ENCODE data around the gene NUAK2. TPM values are rescaled to one million over a fixed set of nuclear protein-coding genes. Genes with fewer than 3 reads are reported as not detected.

NUAK2 gene
- total RNA-seq, 1 donor from 2014 or later = 0.74 TPM

DNA sequence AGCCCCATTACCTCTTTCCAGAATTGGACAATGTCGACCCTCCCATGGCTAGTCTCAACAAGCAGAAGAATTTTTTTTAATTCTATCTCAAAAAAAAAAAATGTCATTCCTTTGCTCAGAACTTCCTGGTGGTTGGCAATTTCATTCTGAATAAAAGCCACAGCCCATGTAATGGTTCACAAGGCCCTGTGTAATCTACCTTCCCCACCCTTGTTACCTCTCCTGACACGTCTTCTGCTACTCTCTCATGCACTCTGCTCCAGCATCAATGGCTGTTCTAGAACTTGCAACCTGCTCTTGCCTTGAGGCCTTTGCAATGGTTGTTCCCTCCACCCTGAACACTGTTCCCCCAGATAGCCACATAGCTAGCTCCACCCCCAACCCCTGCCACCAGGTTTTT is 25.4 kb downstream of the NUAK2 start:
- H3K4me3 ChIP-seq = no peak overlapping the region
- DNase-seq = no peak
- H3K9me3 ChIP-seq (replicated peaks) = no peaks in the 10 kb centered on the region
- H3K36me3 ChIP-seq = no peaks in the 10 kb centered on the region
- TF ChIP-seq, protein P1, sequence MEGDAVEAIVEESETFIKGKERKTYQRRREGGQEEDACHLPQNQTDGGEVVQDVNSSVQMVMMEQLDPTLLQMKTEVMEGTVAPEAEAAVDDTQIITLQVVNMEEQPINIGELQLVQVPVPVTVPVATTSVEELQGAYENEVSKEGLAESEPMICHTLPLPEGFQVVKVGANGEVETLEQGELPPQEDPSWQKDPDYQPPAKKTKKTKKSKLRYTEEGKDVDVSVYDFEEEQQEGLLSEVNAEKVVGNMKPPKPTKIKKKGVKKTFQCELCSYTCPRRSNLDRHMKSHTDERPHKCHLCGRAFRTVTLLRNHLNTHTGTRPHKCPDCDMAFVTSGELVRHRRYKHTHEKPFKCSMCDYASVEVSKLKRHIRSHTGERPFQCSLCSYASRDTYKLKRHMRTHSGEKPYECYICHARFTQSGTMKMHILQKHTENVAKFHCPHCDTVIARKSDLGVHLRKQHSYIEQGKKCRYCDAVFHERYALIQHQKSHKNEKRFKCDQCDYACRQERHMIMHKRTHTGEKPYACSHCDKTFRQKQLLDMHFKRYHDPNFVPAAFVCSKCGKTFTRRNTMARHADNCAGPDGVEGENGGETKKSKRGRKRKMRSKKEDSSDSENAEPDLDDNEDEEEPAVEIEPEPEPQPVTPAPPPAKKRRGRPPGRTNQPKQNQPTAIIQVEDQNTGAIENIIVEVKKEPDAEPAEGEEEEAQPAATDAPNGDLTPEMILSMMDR (IDR thresholded peaks at IDR 0.05; ENCODE audit: borderline replicate concordance) = no peak
- no peak overlapping the region for H3K27ac ChIP-seq (replicated peaks)
- intact Hi-C loops (cut with micrococcal nuclease) = no loop called here
- no peaks in the 10 kb centered on the region for H3K27me3 ChIP-seq (ENCODE audit: low read depth)
- peaks cover 15% of the 10 kb centered on the region for H3K4me1 ChIP-seq

- H3K4me3 ChIP-seq = no peak overlapping the region
- no peaks in the 10 kb centered on the region for H3K27me3 ChIP-seq (ENCODE audit: low read depth)
- H3K9me3 ChIP-seq (replicated peaks) = no peaks in the 10 kb centered on the region
- TF ChIP-seq, protein P1 (IDR thresholded peaks at IDR 0.05; ENCODE audit: borderline replicate concordance) = no peak
- peak overlapping the region; percentile 68 for H3K27ac ChIP-seq (replicated peaks)
- no peak for DNase-seq
- H3K4me1 ChIP-seq = peaks cover 15% of the 10 kb centered on the region
- H3K36me3 ChIP-seq = no peaks in the 10 kb centered on the region
- intact Hi-C loops (cut with micrococcal nuclease) = no loop called here
These were observed 26.6 kb downstream of the NUAK2 start for GRCh38 chr1:205294934-205295333.

DNA sequence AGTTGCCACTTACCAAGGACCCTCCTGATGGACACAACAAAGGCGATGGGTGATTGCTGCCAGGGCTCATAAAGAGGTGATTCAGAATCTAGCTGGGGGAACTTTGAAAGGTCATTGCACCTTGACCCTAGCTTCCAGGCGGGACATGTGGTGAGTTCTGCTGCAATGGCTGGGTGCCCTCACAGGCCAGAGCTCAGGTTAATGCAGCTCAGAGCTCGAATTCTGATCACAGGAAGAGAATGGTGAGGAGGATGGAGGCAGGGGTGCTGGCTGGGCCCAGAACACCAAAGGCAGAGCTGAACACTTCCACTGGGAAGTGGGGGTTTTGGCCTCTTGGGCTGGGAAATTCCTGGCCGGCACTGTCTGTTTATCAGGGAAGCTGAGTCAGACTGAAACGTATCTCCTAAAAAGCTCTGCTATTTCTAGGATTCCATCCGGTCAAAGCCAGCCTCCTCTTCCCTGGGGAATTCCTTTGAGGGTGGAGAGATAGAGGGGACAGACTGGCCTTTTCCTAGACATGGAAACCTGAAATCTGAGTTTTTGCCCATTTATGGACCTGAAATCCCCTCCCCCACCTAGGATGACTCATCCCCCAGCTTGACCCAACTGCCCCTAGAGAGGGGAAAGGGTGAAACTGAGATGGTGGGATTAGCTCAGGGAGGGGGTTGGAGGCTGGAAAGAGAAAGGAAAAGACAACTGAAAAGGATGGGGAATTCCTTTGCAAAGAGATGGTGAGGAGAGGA is 27.2 kb downstream of the NUAK2 start:
- TF ChIP-seq, protein P1 (IDR thresholded peaks at IDR 0.05; ENCODE audit: borderline replicate concordance) = no peak
- Histone ChIP-seq H3K27me3 (ENCODE audit: low read depth) (no peaks in the 10 kb centered on the region), H3K4me1 (peaks cover 15% of the 10 kb centered on the region), H3K27ac (replicated peaks) (peak overlapping the region; percentile 68), H3K4me3 (no peak overlapping the region), H3K9me3 (replicated peaks) (no peaks in the 10 kb centered on the region), H3K36me3 (no peaks in the 10 kb centered on the region)
- intact Hi-C loops (cut with micrococcal nuclease) = no loop called here
- DNase-seq = no peak

DNA sequence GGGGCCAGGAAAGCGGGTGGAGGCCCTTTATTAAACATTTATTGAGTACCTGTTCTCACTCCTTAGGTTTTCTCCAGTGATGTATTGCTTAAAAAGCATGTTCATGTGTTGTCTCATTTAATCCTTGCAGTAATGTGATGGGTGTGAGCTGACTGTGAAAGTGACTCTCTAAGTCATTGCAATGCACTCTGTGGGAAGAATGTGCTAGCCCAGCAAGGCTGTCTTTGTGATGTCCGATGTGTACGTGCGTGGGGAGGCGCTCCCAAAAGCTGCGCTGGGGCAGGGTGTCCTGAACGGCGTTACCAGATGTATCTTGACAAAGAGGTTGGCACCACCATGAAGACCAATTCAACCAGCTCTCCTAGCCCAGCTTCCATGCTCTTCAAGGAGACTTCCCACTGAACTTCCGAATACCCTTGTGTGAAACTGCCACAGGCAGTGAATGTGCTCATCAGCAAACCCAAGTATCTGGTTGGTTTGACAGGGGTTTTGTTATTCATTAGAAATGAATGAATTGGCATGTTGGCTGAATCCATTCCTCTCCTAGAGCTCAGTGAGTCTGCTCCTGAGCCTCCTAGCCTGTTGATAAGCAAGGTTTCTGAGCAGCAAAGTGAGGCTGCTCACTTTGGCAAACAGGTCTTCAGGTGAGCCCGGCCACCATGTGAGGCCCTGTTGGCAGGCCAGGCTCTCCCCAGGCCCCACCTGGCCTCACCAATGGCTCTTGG is 28.0 kb downstream of the NUAK2 start:
- intact Hi-C loops (cut with micrococcal nuclease) = no loop called here
- H3K27ac ChIP-seq (replicated peaks) = peak overlapping the region; percentile 68
- no peak overlapping the region for H3K4me3 ChIP-seq
- H3K9me3 ChIP-seq (replicated peaks) = no peaks in the 10 kb centered on the region
- no peak for DNase-seq
- H3K27me3 ChIP-seq (ENCODE audit: low read depth) = no peaks in the 10 kb centered on the region
- peaks cover 16% of the 10 kb centered on the region for H3K4me1 ChIP-seq
- H3K36me3 ChIP-seq = no peaks in the 10 kb centered on the region
- TF ChIP-seq, protein P1 (IDR thresholded peaks at IDR 0.05; ENCODE audit: borderline replicate concordance) = no peak

- no peaks in the 10 kb centered on the region for H3K9me3 ChIP-seq (replicated peaks)
These were observed 29.9 kb downstream of the NUAK2 start for GRCh38 chr1:205291596-205291995.

More at GRCh38 chr1:205291596-205291995, 29.9 kb downstream of the NUAK2 start:
- DNase-seq = no peak
- Histone ChIP-seq H3K4me3 (no peak overlapping the region), H3K36me3 (no peaks in the 10 kb centered on the region), H3K4me1 (peaks cover 25% of the 10 kb centered on the region), H3K27ac (replicated peaks) (no peak overlapping the region), H3K27me3 (ENCODE audit: low read depth) (no peaks in the 10 kb centered on the region)
- intact Hi-C loops (cut with micrococcal nuclease) = no loop called here
- TF ChIP-seq, protein P1 (IDR thresholded peaks at IDR 0.05; ENCODE audit: borderline replicate concordance) = no peak

All from left ventricle myocardium inferior (tissue), 1 donor.